HEK293T (cell line): ENCODE data around the gene TMEM259.

Source experiments
- CTCF ChIA-PET: fragments of 350-600 bp; formaldehyde crosslinking; extraction: SDS; loops from one replicate; lab custom pipeline; 2021; ENCODE audit warnings: antibody characterized with exemption, inconsistent platforms; lab: Yijun Ruan, JAX
- POLR2A ChIA-PET: fragments of 350-600 bp; formaldehyde crosslinking; extraction: SDS; loops from one replicate; lab custom pipeline; 2020; ENCODE audit warnings: antibody characterized with exemption, inconsistent platforms; lab: Yijun Ruan, JAX
- DNase-seq: peaks from one replicate; pipeline ENCODE4 v3.0.0; 2012; ENCODE audit warnings: mixed read lengths; ENCODE audit errors: extremely low spot score
- ARNT ChIP-seq: fragments of 450-650 bp; IDR thresholded peaks from 2 replicates; pipeline ENCODE4 v1.6.1; 2017; ENCODE audit warnings: mild to moderate bottlenecking
- BHLHE40 ChIP-seq: fragments of 450-650 bp; IDR thresholded peaks from 2 replicates; pipeline ENCODE4 v1.6.1; 2016; ENCODE audit warnings: mild to moderate bottlenecking, moderate library complexity, borderline replicate concordance
- CTBP1 ChIP-seq: fragments of 450-650 bp; IDR thresholded peaks from 2 replicates; pipeline ENCODE4 v1.6.1; 2016; ENCODE audit warnings: borderline replicate concordance
- ELF4 ChIP-seq: fragments of 450-650 bp; IDR thresholded peaks from 2 replicates; pipeline ENCODE4 v1.6.1; 2017; ENCODE audit warnings: antibody characterized with exemption
- FOXA1 ChIP-seq: fragments of 450-650 bp; IDR thresholded peaks from 2 replicates; pipeline ENCODE4 v1.6.1; 2016; ENCODE audit warnings: mild to moderate bottlenecking
- FOXK2 ChIP-seq: fragments of 450-650 bp; IDR thresholded peaks from 2 replicates; pipeline ENCODE4 v1.6.1; 2016; ENCODE audit warnings: mild to moderate bottlenecking
- FOXM1 ChIP-seq: fragments of 450-650 bp; IDR thresholded peaks from 2 replicates; pipeline ENCODE4 v1.6.1; 2017; ENCODE audit warnings: mild to moderate bottlenecking, borderline replicate concordance
- HDGF ChIP-seq: fragments of 450-650 bp; IDR thresholded peaks from 2 replicates; pipeline ENCODE4 v1.6.1; 2017; ENCODE audit warnings: antibody characterized with exemption, borderline replicate concordance
- L3MBTL2 ChIP-seq: fragments of 450-650 bp; conservative IDR thresholded peaks from 2 replicates; pipeline ENCODE4 v1.6.1; 2016; ENCODE audit warnings: mild to moderate bottlenecking
- LEF1 ChIP-seq: fragments of 450-650 bp; IDR thresholded peaks from 2 replicates; pipeline ENCODE4 v1.6.1; 2017; ENCODE audit warnings: mild to moderate bottlenecking, borderline replicate concordance
- NFRKB ChIP-seq: fragments of 450-650 bp; IDR thresholded peaks from 2 replicates; pipeline ENCODE4 v1.6.1; 2016; ENCODE audit warnings: mild to moderate bottlenecking, moderate library complexity
- SP1 ChIP-seq: fragments of 450-650 bp; IDR thresholded peaks from 2 replicates; pipeline ENCODE4 v1.6.1; 2017
- SUZ12 ChIP-seq: fragments of 450-650 bp; IDR thresholded peaks from 2 replicates; pipeline ENCODE4 v1.6.1; 2016; ENCODE audit warnings: mild to moderate bottlenecking
- TARDBP ChIP-seq: fragments of 450-650 bp; IDR thresholded peaks from 2 replicates; pipeline ENCODE4 v1.6.1; 2016
- ZNF384 ChIP-seq: fragments of 450-650 bp; IDR thresholded peaks from 2 replicates; pipeline ENCODE4 v1.6.1; 2016
- TF ChIP-seq, protein P1 (sequence below): fragments of 450-650 bp; IDR thresholded peaks from 2 replicates; pipeline ENCODE4 v1.6.1; 2016

The TMEM259 gene

DNA sequence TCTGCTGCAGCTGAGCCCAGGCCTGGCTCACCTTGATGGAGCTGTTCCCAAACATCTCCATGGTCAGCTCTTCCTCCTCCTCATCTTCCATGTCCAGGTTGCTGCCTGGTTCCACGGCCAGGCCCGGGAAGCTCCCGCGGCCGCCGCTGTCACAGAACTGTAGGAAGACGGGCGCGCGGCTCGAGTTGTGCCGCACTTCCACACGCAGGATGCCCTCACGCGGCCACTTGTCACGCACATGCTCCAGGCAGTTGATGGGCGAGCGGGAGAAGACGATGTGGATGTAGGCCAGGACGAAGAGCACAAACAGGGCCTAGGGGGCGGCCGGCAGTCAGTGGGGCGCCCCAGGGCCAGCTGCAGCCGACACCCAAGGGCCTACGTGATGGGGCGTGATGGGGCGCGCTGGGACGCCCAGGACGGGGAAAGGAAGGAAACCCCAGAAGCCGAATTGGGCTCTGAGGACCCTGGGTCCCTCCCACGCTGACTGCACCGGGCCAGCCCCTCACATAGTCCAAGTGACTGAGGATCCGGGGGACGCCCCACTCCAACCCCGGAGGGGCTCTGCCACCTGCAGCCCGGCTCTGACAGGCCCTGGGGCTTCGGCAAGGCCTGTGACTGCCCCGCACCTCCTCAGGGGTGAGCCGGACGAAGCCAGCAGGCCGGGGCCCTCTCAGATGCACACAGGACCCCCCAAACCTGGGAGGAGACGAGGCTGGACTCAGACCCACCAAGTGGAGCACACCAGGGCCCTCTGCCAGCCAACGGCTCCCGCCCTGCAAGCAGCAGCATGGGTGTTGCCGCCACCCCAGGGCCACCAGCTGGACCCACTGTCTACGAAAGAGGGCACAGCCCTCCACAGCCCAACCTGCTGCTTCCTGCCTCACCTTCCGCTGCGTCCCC lies 6.5 kb downstream of the TMEM259 start:
- CTCF ChIA-PET = no interaction called here
- POLR2A ChIA-PET = interaction anchor here (1.2 kb wide), 1 partner anchor 30 kb away, joined by 5 read pairs; no protein-coding TSS in a partner anchor
- DNase-seq = no peak
- TF ChIP-seq BHLHE40 = no peak
- TF ChIP-seq ZNF384 = no peak
- TF ChIP-seq SP1 = no peak
- TF ChIP-seq L3MBTL2 = no peak
- no peak for TF ChIP-seq LEF1
- TF ChIP-seq, protein P1, sequence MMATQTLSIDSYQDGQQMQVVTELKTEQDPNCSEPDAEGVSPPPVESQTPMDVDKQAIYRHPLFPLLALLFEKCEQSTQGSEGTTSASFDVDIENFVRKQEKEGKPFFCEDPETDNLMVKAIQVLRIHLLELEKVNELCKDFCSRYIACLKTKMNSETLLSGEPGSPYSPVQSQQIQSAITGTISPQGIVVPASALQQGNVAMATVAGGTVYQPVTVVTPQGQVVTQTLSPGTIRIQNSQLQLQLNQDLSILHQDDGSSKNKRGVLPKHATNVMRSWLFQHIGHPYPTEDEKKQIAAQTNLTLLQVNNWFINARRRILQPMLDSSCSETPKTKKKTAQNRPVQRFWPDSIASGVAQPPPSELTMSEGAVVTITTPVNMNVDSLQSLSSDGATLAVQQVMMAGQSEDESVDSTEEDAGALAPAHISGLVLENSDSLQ = no peak
- no peak for TF ChIP-seq CTBP1
- no peak for TF ChIP-seq NFRKB
- TF ChIP-seq FOXK2 = no peak
- no peak for TF ChIP-seq HDGF
- TF ChIP-seq TARDBP = no peak
- TF ChIP-seq SUZ12 = no peak
- TF ChIP-seq ELF4 = no peak
- TF ChIP-seq FOXM1 = no peak
- no peak for TF ChIP-seq FOXA1
- TF ChIP-seq ARNT = no peak

DNA sequence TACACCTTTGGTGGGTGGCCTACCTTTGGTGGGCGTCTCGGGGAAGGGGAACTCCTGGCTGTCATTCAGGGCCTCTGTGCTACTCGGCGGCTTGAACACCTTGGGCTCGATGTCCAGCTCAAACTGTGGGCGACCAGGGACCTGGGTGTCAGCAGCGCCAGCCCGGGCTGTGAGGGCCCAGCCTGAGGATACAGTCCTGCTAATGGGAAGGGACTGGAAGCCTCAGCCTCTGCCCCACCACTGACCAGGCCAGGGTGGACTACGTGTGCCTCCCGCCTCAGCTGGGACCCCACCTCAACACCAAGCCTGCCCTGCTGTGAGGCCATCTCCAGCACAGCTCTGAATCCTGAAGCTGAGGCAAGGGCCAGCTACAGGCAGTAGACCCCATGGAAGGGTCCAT lies 7.7 kb downstream of the TMEM259 start:
- ChIA-PET POLR2A (no interaction called here), CTCF (no interaction called here)

DNA sequence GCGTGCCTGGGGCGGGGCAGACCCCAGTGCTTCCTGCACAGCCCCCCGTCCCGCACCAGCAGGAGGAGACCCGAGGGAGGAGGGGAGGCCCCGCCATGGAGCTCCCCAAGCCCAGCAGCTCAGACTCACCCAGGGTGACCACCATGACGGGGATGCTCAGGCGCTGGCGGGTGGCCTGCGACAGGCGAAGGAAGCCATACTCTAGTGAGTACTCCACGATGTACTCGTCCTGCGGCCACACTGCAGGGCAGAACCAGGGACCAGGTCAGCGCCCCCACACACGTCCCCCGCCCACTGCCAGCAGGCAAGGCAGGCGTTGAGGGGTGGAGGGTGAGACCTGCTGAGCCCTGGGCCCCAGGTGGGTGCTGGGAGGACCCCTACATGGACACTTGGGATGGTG lies 8.6 kb downstream of the TMEM259 start:
- no peak for DNase-seq
- ChIA-PET CTCF (no interaction called here), POLR2A (no interaction called here)
- TF ChIP-seq TARDBP = no peak
- TF ChIP-seq ARNT = no peak
- TF ChIP-seq FOXK2 = no peak
- no peak for TF ChIP-seq LEF1
- no peak for TF ChIP-seq SUZ12
- no peak for TF ChIP-seq BHLHE40
- TF ChIP-seq ELF4 = no peak
- no peak for TF ChIP-seq CTBP1
- no peak for TF ChIP-seq NFRKB
- no peak for TF ChIP-seq FOXM1
- TF ChIP-seq HDGF = no peak

More for the DNA sequence above, 7.7 kb downstream of the TMEM259 start:
- DNase-seq = no peak
- no peak for TF ChIP-seq FOXM1
- TF ChIP-seq L3MBTL2 = no peak
- TF ChIP-seq ZNF384 = no peak
- no peak for TF ChIP-seq FOXA1
- TF ChIP-seq ARNT = no peak
- TF ChIP-seq BHLHE40 = no peak
- TF ChIP-seq SP1 = no peak
- TF ChIP-seq FOXK2 = no peak
- TF ChIP-seq SUZ12 = no peak
- no peak for TF ChIP-seq TARDBP
- TF ChIP-seq NFRKB = no peak
- TF ChIP-seq ELF4 = no peak
- no peak for TF ChIP-seq HDGF
- no peak for TF ChIP-seq CTBP1
- TF ChIP-seq LEF1 = no peak

DNA sequence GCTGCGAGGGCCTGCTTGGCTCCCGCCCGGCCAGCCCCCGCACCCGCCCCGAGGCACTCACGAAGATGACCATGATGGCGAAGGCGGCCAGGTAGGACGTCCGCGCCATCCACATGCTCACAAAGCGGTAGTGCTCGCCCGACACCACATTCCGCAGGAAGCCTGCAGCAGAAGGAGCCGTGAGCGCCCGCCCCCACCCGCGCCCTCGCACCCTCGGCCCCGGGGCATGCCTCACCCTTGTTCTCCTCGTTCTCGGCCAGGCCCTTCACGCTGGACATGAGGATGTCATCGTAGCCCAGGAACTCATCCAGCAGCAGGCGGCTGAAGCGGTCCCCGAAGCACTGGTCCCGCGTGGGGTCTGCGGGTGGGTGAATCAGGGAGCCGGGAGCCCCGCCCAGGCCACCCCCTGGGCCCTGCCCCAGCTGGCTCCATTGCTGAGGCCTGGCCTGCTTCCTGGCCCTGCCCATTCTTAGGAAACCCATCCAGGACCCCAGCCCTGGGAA lies 9.0 kb downstream of the TMEM259 start:
- no peak for DNase-seq
- CTCF ChIA-PET = no interaction called here
- POLR2A ChIA-PET = no interaction called here
- TF ChIP-seq, protein P1 = no peak
- TF ChIP-seq FOXA1 = no peak
- no peak for TF ChIP-seq SUZ12
- TF ChIP-seq ZNF384 = no peak

- TF ChIP-seq FOXA1 = no peak
- no peak for TF ChIP-seq FOXK2
- no peak for TF ChIP-seq ZNF384
- no peak for TF ChIP-seq BHLHE40
- no peak for TF ChIP-seq SP1
- no peak for TF ChIP-seq CTBP1
- TF ChIP-seq L3MBTL2 = no peak
- no peak for TF ChIP-seq FOXM1
- TF ChIP-seq TARDBP = no peak
- TF ChIP-seq, protein P1 = no peak
- no peak for TF ChIP-seq LEF1
- TF ChIP-seq NFRKB = no peak
- TF ChIP-seq SUZ12 = no peak
- TF ChIP-seq HDGF = no peak
- no peak for TF ChIP-seq ELF4
- POLR2A ChIA-PET = no interaction called here
- DNase-seq = no peak
- CTCF ChIA-PET = no interaction called here
Measured at GRCh38 chr19:1010586-1011510, 10.1 kb downstream of the TMEM259 start.
